Upper lobe of left lung (tissue), 4 donors: ENCODE results near the gene OR9A2.

ENCODE experiments used
- POLR2AphosphoS5 ChIP-seq, 2 donors: sonication (generic); formaldehyde crosslinking; IDR thresholded peaks; one replicate each; pipeline ENCODE4 v1.5.1; 2017; ENCODE audit warnings: antibody characterized with exemption in 2 of 2
- TF ChIP-seq, protein P1 (sequence below), 6 experiments: fragments of 450-650 bp in 4 of 6; fragments of 200-600 bp in 2 of 6; sonication (generic) in 2 of 6; IDR thresholded peaks; one replicate each; pipeline ENCODE4 v1.5.1; 2016 to 2019; ENCODE audit warnings: antibody characterized with exemption in 6 of 6

DNA sequence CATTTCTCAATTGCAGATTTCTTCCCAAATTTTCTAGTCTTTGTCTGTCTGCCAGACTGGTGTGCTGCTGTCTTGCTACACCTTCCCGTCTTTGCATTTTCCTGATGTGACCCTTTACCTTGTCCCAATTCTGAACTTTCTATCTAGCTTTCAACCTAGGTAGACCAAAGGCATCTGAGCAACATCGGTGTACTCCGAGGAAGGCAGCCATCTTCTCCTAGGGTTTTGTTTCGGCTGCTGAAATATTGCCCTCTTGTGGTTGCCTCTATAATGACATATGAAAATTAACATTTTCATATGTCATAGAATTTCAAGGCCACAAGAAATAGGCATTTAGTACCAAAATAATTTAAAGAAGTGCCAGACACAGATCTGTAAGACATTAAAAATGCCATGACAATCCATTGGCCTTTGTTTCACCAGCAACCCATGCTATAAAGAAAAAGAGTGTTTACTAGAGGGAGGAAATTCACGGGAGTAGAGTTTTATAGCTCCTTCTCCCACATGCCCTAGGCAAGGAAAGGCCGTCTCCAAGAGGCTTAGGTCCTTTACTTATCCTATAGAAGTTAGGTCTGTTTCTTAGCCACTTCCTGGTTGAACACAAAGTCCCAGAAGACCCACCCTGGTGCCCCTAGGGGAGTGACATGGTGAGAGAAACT, 23.4 kb downstream of the OR9A2 start:
- TF ChIP-seq, protein P1, sequence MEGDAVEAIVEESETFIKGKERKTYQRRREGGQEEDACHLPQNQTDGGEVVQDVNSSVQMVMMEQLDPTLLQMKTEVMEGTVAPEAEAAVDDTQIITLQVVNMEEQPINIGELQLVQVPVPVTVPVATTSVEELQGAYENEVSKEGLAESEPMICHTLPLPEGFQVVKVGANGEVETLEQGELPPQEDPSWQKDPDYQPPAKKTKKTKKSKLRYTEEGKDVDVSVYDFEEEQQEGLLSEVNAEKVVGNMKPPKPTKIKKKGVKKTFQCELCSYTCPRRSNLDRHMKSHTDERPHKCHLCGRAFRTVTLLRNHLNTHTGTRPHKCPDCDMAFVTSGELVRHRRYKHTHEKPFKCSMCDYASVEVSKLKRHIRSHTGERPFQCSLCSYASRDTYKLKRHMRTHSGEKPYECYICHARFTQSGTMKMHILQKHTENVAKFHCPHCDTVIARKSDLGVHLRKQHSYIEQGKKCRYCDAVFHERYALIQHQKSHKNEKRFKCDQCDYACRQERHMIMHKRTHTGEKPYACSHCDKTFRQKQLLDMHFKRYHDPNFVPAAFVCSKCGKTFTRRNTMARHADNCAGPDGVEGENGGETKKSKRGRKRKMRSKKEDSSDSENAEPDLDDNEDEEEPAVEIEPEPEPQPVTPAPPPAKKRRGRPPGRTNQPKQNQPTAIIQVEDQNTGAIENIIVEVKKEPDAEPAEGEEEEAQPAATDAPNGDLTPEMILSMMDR (IDR thresholded peaks at IDR 0.05), result peak; percentile 51 to 80 (median 69)
- TF ChIP-seq POLR2AphosphoS5 (IDR thresholded peaks at IDR 0.05), result no peak
